ENCODE data around the gene KCP.

KCP gene

GRCh38 chr7:128908750-128909624 is 1.5 kb downstream of the KCP start:
- no peaks in the 10 kb centered on the region for H3K9me3 ChIP-seq (ENCODE audit: severe bottlenecking)
- no peak overlapping the region for H3K27ac ChIP-seq (ENCODE audit: poor library complexity, severe bottlenecking)
- TF ChIP-seq, protein P1, sequence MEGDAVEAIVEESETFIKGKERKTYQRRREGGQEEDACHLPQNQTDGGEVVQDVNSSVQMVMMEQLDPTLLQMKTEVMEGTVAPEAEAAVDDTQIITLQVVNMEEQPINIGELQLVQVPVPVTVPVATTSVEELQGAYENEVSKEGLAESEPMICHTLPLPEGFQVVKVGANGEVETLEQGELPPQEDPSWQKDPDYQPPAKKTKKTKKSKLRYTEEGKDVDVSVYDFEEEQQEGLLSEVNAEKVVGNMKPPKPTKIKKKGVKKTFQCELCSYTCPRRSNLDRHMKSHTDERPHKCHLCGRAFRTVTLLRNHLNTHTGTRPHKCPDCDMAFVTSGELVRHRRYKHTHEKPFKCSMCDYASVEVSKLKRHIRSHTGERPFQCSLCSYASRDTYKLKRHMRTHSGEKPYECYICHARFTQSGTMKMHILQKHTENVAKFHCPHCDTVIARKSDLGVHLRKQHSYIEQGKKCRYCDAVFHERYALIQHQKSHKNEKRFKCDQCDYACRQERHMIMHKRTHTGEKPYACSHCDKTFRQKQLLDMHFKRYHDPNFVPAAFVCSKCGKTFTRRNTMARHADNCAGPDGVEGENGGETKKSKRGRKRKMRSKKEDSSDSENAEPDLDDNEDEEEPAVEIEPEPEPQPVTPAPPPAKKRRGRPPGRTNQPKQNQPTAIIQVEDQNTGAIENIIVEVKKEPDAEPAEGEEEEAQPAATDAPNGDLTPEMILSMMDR (IDR thresholded peaks at IDR 0.05; ENCODE audit: poor library complexity, severe bottlenecking), result no peak
- H3K4me1 ChIP-seq (ENCODE audit: insufficient read depth, poor library complexity, severe bottlenecking), result no peaks in the 10 kb centered on the region
- no peaks in the 10 kb centered on the region for H3K36me3 ChIP-seq (ENCODE audit: low read depth)
- peaks cover 7% of the 10 kb centered on the region for H3K27me3 ChIP-seq (ENCODE audit: insufficient read depth, poor library complexity, severe bottlenecking)
- ATAC-seq (ENCODE audit: low read depth), result no peak
- DNase-seq (ENCODE audit: low spot score), result peak; percentile 23
- no peak overlapping the region for H3K4me3 ChIP-seq (ENCODE audit: severe bottlenecking)

- peak; percentile 47 for DNase-seq (ENCODE audit: low spot score)
- H3K4me1 ChIP-seq (ENCODE audit: insufficient read depth, poor library complexity, severe bottlenecking), result peaks cover 4% of the 10 kb centered on the region
- no peak for ATAC-seq (ENCODE audit: low read depth)
- H3K36me3 ChIP-seq (ENCODE audit: low read depth), result no peaks in the 10 kb centered on the region
- no peaks in the 10 kb centered on the region for H3K9me3 ChIP-seq (ENCODE audit: severe bottlenecking)
- no peak overlapping the region for H3K27ac ChIP-seq (ENCODE audit: poor library complexity, severe bottlenecking)
- H3K27me3 ChIP-seq (ENCODE audit: insufficient read depth, poor library complexity, severe bottlenecking), result peaks cover 7% of the 10 kb centered on the region
- TF ChIP-seq, protein P1 (IDR thresholded peaks at IDR 0.05; ENCODE audit: poor library complexity, severe bottlenecking), result no peak
- no peak overlapping the region for H3K4me3 ChIP-seq (ENCODE audit: severe bottlenecking)
Measured at GRCh38 chr7:128906766-128907559, 3.5 kb downstream of the KCP start.

DNA sequence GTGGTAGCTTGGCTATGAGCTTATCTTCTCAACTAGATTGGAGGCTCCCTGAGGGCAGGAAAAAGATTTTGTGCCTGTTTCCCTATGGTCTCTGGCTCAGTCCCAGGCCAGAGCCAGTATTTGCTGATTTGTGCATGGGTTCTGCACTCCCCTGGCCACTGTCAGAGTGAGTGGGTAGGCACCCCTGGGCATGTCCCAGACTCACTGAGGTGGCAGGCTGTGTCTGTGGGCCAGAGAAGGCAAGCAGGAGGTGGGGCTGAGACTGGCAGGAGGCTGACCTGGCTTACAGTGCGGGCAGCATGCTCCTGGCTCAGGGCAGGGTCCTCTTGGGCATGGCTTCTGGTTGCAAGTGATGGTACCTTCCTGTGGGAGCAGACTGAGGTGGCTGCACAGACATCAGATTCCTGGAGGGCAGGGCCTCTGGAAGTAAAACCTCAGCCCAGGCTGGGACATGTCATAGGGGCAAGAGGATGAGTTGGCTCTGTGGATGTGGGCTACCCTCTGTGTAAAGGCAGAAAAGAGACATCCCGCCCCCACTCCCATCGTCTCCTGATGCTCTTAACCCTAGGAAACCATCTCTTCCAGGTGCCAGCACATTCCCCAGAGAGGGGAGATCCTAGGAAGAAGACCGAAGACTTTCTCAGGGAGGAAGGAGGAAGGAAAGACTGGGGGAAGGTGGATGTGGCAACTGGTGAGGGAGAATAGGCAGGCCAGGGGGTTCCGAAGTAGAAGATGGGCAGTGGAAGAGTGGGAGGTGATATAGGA is 4.3 kb downstream of the KCP start:
- DNase-seq (ENCODE audit: low spot score), result peak; percentile 40
- Histone ChIP-seq H3K9me3 (ENCODE audit: severe bottlenecking) (no peaks in the 10 kb centered on the region), H3K27me3 (ENCODE audit: insufficient read depth, poor library complexity, severe bottlenecking) (peaks cover 7% of the 10 kb centered on the region), H3K27ac (ENCODE audit: poor library complexity, severe bottlenecking) (no peak overlapping the region), H3K36me3 (ENCODE audit: low read depth) (no peaks in the 10 kb centered on the region), H3K4me3 (ENCODE audit: severe bottlenecking) (no peak overlapping the region), H3K4me1 (ENCODE audit: insufficient read depth, poor library complexity, severe bottlenecking) (peaks cover 4% of the 10 kb centered on the region)
- no peak for ATAC-seq (ENCODE audit: low read depth)
- TF ChIP-seq, protein P1 (IDR thresholded peaks at IDR 0.05; ENCODE audit: poor library complexity, severe bottlenecking), result no peak

DNA sequence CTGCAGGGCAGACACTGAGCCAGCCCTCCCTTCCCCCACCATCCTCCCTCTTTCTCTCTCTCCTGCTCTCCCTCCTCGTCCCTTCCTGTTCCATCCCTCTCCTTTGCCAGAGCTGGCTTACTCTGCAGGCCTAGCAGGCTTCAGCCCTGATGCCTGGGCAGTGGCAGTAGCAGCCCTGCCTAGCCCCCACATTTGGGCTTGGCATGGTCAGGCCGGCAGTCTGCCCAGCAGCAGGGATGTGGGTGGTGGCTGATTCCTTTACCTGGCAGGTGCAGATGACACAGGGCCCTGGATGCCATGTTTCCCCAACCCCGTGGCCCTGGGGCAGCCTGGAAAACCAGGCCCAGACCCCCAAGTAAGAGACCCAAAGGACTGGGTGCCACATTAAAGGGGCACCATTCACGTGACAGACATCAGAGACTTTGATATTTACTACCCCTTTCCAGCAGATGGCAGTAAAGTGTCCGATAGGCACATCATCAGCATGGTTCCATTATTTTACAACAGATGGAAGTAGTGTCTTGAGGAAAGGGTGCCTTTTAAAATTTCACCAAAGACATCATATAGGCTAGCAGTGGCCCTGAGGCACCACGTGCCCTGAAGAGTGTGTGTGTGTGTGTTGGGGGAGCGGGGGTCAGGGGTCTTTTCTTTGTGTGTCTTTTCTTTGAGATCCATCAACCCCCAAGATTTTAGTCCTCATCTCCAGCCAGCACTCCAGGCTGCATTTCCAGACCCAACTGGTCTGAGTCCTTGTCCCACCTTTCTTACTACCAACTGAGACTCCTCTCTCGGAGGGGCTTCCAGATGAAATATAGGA is 5.9 kb downstream of the KCP start:
- TF ChIP-seq, protein P1 (IDR thresholded peaks at IDR 0.05; ENCODE audit: poor library complexity, severe bottlenecking), result peak; percentile 78
- Histone ChIP-seq H3K4me3 (ENCODE audit: severe bottlenecking) (no peak overlapping the region), H3K27ac (ENCODE audit: poor library complexity, severe bottlenecking) (no peak overlapping the region), H3K36me3 (ENCODE audit: low read depth) (no peaks in the 10 kb centered on the region), H3K4me1 (ENCODE audit: insufficient read depth, poor library complexity, severe bottlenecking) (peaks cover 4% of the 10 kb centered on the region), H3K9me3 (ENCODE audit: severe bottlenecking) (no peaks in the 10 kb centered on the region), H3K27me3 (ENCODE audit: insufficient read depth, poor library complexity, severe bottlenecking) (no peaks in the 10 kb centered on the region)
- peak; percentile 27 for DNase-seq (ENCODE audit: low spot score)
- peak; percentile 51; the same call in 2 of the 3 replicates for ATAC-seq (ENCODE audit: low read depth)
